GM12878 (cell line): Measurements from ENCODE around the gene REPIN1. TPM values are rescaled to one million over a fixed set of nuclear protein-coding genes. Genes with fewer than 3 reads are reported as not detected.

Experiments used
- ATAC-seq: fragments of 200-7000 bp; cut with Tn5 transposase; 3 replicates; pipeline ENCODE4 v1.9.1; 2020; ENCODE audit warnings: mild to moderate bottlenecking, moderate library complexity
- Bru-seq: library from RNA; stranded (reverse); fragments of 400-500 nt; gene quantifications from one replicate; lab custom pipeline; 2021; lab: Mats Ljungman, UMichigan
- BruChase-seq, 2 experiments: library from RNA; stranded (reverse); fragments of 400-500 nt; gene quantifications; one replicate each; lab custom pipeline; 2021; lab: Mats Ljungman, UMichigan
- BruUV-seq: library from RNA; stranded (reverse); fragments of 400-500 nt; replicated peaks from 2 replicates; lab custom pipeline; 2021; lab: Mats Ljungman, UMichigan
- CTCF ChIA-PET: fragments of 300-600 bp; sonication (Branson Sonifier 250); formaldehyde crosslinking; extraction: SDS; loops from one replicate; lab custom pipeline; 2021; ENCODE audit warnings: inconsistent platforms; lab: Yijun Ruan, JAX
- POLR2A ChIA-PET: fragments of 350-600 bp; formaldehyde crosslinking; extraction: SDS; loops from one replicate; lab custom pipeline; 2021; ENCODE audit warnings: inconsistent platforms; lab: Charles Lee
- RAD21 ChIA-PET: fragments of 300-600 bp; sonication (Branson Sonifier 250); formaldehyde crosslinking; loops from one replicate; lab custom pipeline; 2023; ENCODE audit warnings: antibody characterized with exemption; ENCODE audit not compliant: unreplicated experiment; lab: Charles Lee
- SMC1A ChIA-PET: fragments of 300-600 bp; sonication (Branson Sonifier 250); formaldehyde crosslinking; loops from one replicate; lab custom pipeline; 2023; ENCODE audit not compliant: unreplicated experiment, uncharacterized antibody; lab: Charles Lee
- DNase-seq: peaks from one replicate; pipeline ENCODE4 v3.0.0-alpha.2; 2011; ENCODE audit warnings: low read depth, low spot score
- FAIRE-seq: peaks from 3 replicates; lab custom pipeline; 2011; peaks lifted over from hg19 to GRCh38; lab: Jason Lieb, UNC
- H2AFZ ChIP-seq: 2 replicates; pipeline ENCODE4 v1.6.0; 2011; ENCODE audit warnings: low read depth, low read length, control low read depth; ENCODE audit not compliant: control insufficient read depth
- H3K27ac ChIP-seq: 2 replicates; pipeline ENCODE4 v1.5.1; 2011; ENCODE audit warnings: control low read depth; ENCODE audit not compliant: control insufficient read depth, insufficient read depth
- H3K27me3 ChIP-seq, 2 experiments: replicated peaks in 1 of 2; 2 replicates each; pipeline versions ENCODE4 v1.6.0 to v1.6.1; 2011; ENCODE audit warnings: low read length in 1 of 2; ENCODE audit not compliant: control insufficient read depth in 2 of 2, insufficient read depth in 2 of 2
- H3K36me3 ChIP-seq, 2 experiments: 2 replicates each; pipeline ENCODE4 v1.5.1; 2011; ENCODE audit warnings: low read length in 1 of 2; ENCODE audit not compliant: control insufficient read depth in 2 of 2, insufficient read depth in 2 of 2
- H3K4me1 ChIP-seq: 2 replicates; pipeline ENCODE4 v1.6.1; 2011; ENCODE audit warnings: mild to moderate bottlenecking, low read length, moderate library complexity, mixed read lengths; ENCODE audit not compliant: control insufficient read depth, insufficient read depth
- H3K4me2 ChIP-seq: 2 replicates; pipeline ENCODE4 v1.6.0; 2011; ENCODE audit warnings: control low read depth; ENCODE audit not compliant: control insufficient read depth, insufficient read depth
- H3K4me3 ChIP-seq: fragments of 200-600 bp; sonication (generic); 2 replicates; pipeline ENCODE4 v1.5.1; 2016
- H3K79me2 ChIP-seq: 2 replicates; pipeline ENCODE4 v1.6.0; 2011; ENCODE audit warnings: low read length; ENCODE audit not compliant: control insufficient read depth, insufficient read depth
- H3K9ac ChIP-seq: 2 replicates; pipeline ENCODE4 v1.8.0; 2011; ENCODE audit warnings: low read length, control low read depth, mixed read lengths; ENCODE audit not compliant: control insufficient read depth, insufficient read depth
- H3K9me3 ChIP-seq: replicated peaks from 3 replicates; pipeline ENCODE4 v1.5.1; 2011; ENCODE audit warnings: mild to moderate bottlenecking, low read length; ENCODE audit not compliant: control insufficient read depth, insufficient read depth
- H4K20me1 ChIP-seq: 2 replicates; pipeline ENCODE4 v1.6.0; 2011; ENCODE audit not compliant: control insufficient read depth, insufficient read depth
- CREM ChIP-seq: IDR thresholded peaks from 2 replicates; pipeline ENCODE4 v1.6.1; 2014; ENCODE audit warnings: antibody characterized with exemption, low read depth
- IKZF2 ChIP-seq, 2 experiments: fragments of 450-650 bp; IDR thresholded peaks; 2 replicates each; pipeline ENCODE4 v1.6.1; 2017; ENCODE audit warnings: mild to moderate bottlenecking in 2 of 2, moderate library complexity in 2 of 2
- RAD51 ChIP-seq: fragments of 450-650 bp; IDR thresholded peaks from 2 replicates; pipeline ENCODE4 v1.6.1; 2016; ENCODE audit warnings: moderate library complexity, mild to moderate bottlenecking, inconsistent platforms
- RCOR1 ChIP-seq: conservative IDR thresholded peaks from 2 replicates; pipeline ENCODE4 v1.6.1; 2012; ENCODE audit warnings: low read depth, low read length, improper control_type of control experiment
- SMARCA5 ChIP-seq: fragments of 450-650 bp; IDR thresholded peaks from 2 replicates; pipeline ENCODE4 v1.6.1; 2017; ENCODE audit warnings: mild to moderate bottlenecking
- WRNIP1 ChIP-seq: IDR thresholded peaks from 2 replicates; pipeline ENCODE4 v1.6.1; 2011; ENCODE audit warnings: low read depth, low read length, improper control_type of control experiment, borderline replicate concordance
- WGBS: methylation state at CpG from one replicate; pipeline ENCODE4 v1.1.6; 2016; ENCODE audit warnings: low lambda C conversion rate; ENCODE audit not compliant: insufficient replicate concordance, insufficient coverage; ENCODE audit errors: missing lambda C conversion rate; 5-methylcytosine and 5-hydroxymethylcytosine counted together
- in situ Hi-C: fragments of 300-500 bp; cut with MboI; formaldehyde crosslinking; loops from 9 replicates; pipeline ENCODE4 v1.14.3; 2018; ENCODE audit warnings: mixed read lengths
- intact Hi-C: fragments of 100-400 bp; cut with micrococcal nuclease; formaldehyde crosslinking; loops from one replicate; pipeline ENCODE4 v1.14.2; 2022; ENCODE audit not compliant: unreplicated experiment
- long read RNA-seq, 2 experiments: library from polyadenylated mRNA; unstranded; transcript quantifications; one replicate each; pipeline ENCODE4 v2.0.0, GENCODE V29; 2019 to 2020
- polyA minus RNA-seq, 3 experiments: library from RNA; depleted of rRNA, polyadenylated mRNA; stranded (reverse); fragments of >200 nt; gene quantifications; 2 replicates each; pipeline ENCODE4 v1.2.3, GENCODE V29; 2011
- polyA plus RNA-seq, 11 experiments: library from polyadenylated mRNA; depleted of rRNA in 4 of 11; unstranded in 6 of 11; stranded (reverse) in 5 of 11; fragments of >200 nt; fragmentation: Nextera tagmentation in 4 of 11; fragmentation: Illumina TruSeq in 1 of 11; extraction: Ambion mirVana in 4 of 11; extraction: Trizol in 1 of 11; gene quantifications; 1 replicate in 1 of 11; 2 replicates in 10 of 11; pipeline versions ENCODE4 v1.2.1 to v1.2.3, GENCODE V29; 2011 to 2016; ENCODE audit warnings: inconsistent platforms in 2 of 11, missing spikeins in 2 of 11, low read depth in 1 of 11
- total RNA-seq, 4 experiments: library from RNA; depleted of rRNA in 3 of 4; stranded (reverse); fragments of >200 nt in 3 of 4; fragmentation: Illumina TruSeq in 1 of 4; extraction: Trizol in 1 of 4; gene quantifications; 2 replicates each; pipeline versions ENCODE4 v1.2.1 to v1.2.3, GENCODE V29; 2013 to 2021
- TF ChIP-seq, protein P1 (sequence below): fragments of 450-650 bp; IDR thresholded peaks from 2 replicates; pipeline ENCODE4 v1.6.1; 2017; ENCODE audit warnings: mild to moderate bottlenecking, low read depth, inconsistent platforms; ENCODE audit not compliant: poor library complexity, severe bottlenecking
- TF ChIP-seq, protein P2 (sequence below): fragments of 450-650 bp; IDR thresholded peaks from 2 replicates; pipeline ENCODE4 v1.6.1; 2016; ENCODE audit warnings: mild to moderate bottlenecking
- TF ChIP-seq, protein P3 (sequence below): IDR thresholded peaks from 2 replicates; pipeline ENCODE4 v1.6.1; 2012; ENCODE audit warnings: low read depth, low read length, improper control_type of control experiment
- TF ChIP-seq, protein P4 (sequence below): fragments of 450-650 bp; IDR thresholded peaks from 2 replicates; pipeline ENCODE4 v1.6.1; 2014; ENCODE audit warnings: mild to moderate bottlenecking

Gene REPIN1
- total RNA-seq (2013; cell fraction: nucleolus; rRNA removed): 152 and 192 TPM in 2 replicates
- total RNA-seq (2014; rRNA removed) (111 and 122 TPM in 2 replicates), total RNA-seq (2014; rRNA removed; fragmentation: Illumina TruSeq; extraction: Trizol) (32.1 and 38.7 TPM in 2 replicates), total RNA-seq (2021) (161 and 172 TPM in 2 replicates), polyA plus RNA-seq (2011; rRNA removed) (56.3 and 88.0 TPM in 2 replicates), polyA plus RNA-seq (2014; fragmentation: Illumina TruSeq; extraction: Trizol) (22.3 and 47.3 TPM in 2 replicates), polyA plus RNA-seq (2014; fragmentation: Nextera tagmentation; extraction: Ambion mirVana) (10 to 100 TPM in 1 of 2 experiments, 1 to 10 TPM in 1; 5.1 to 12.6 TPM), polyA plus RNA-seq (2014; rRNA removed) (139 and 159 TPM in 2 replicates), polyA plus RNA-seq (2016; fragmentation: Nextera tagmentation; extraction: Ambion mirVana) (10 to 100 TPM; 66.4 to 87.4 TPM), polyA minus RNA-seq (2011; rRNA and poly(A)+ RNA removed) (40.9 and 86.3 TPM in 2 replicates), Bru-seq, nascent RNA (percentile 94 among the genes with signal in this experiment), BruChase-seq, experiment 1, labeled RNA remaining after a 6-hour chase (percentile 98 among the genes with signal in this experiment), BruChase-seq, experiment 2, labeled RNA remaining after a 2-hour chase (percentile 98 among the genes with signal in this experiment)
- polyA plus RNA-seq (2011; ENCODE audit: low read depth): 43.7 TPM
- 135 and 158 TPM in 2 replicates for polyA plus RNA-seq (2011; cell fraction: cytosol; rRNA removed)
- 309 and 343 TPM in 2 replicates for polyA plus RNA-seq (2011; cell fraction: nucleus; rRNA removed)
- 96.5 and 107 TPM in 2 replicates for polyA plus RNA-seq (2012)
- 35.8 and 41.2 TPM in 2 replicates for polyA minus RNA-seq (2011; cell fraction: cytosol; rRNA and poly(A)+ RNA removed)
- polyA minus RNA-seq (2011; cell fraction: nucleus; rRNA and poly(A)+ RNA removed): 59.8 and 89.9 TPM in 2 replicates
- long read RNA-seq, experiment 1, transcript REPIN1-202 (1 exons, 2,876 nt): major isoform, 5 of 7 reads
- long read RNA-seq, experiment 1, partial matches to known transcripts: 0 of 7 reads
- long read RNA-seq, experiment 1, other reads (novel, unspliced or antisense): 1 of 7 reads
- long read RNA-seq, experiment 2, transcript REPIN1-202 (1 exons, 2,876 nt): major isoform, 5 of 5 reads
- long read RNA-seq, experiment 2, partial matches to known transcripts: 0 of 5 reads
- long read RNA-seq, experiment 2, other reads (novel, unspliced or antisense): 0 of 5 reads

DNA sequence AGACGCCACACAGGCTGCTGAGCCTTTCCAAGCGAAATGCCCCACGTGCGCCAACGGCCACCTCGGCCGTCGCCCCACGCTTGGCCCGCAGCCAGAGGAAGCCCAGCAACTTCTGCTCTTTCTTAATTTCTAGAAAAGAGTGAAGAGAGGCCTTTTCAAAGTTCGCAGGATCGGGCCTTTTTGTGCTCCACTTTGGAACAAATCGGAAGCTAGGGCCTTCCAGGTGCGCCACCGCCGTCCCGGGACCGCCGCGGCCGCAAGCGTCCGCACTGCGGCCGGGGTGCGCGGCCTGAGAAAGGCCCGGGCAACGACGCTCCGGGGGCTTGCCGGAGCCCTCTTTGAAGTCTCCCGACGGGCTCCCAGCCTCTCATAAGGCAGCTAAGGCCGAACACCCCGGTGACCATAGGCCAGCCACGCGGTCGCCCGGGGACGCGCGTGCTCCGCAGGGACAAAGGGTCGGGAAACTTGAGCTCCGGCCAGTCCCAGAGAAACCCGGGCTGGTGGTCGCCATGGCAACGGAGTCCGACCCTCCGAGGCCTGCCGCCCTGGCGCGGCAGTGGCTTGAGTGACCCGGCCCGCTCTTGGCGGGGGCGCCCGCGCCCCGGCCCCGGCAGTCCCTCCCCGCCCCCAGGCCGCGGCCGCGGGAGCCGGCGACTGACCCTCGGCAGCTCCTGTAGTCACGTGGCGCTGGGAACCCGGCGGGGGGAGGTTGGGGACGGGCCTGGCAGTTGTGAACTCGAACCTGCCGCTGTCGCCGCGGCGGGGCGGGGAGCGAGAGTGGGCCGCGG, at the start of gene REPIN1:
Gene REPIN1 (plus strand): TSS at position 727 of the 788 bp plus-strand sequence. CDS start 890 bp downstream, outside the sequence.
- Histone ChIP-seq H2AFZ (peak within 1 kb of the TSS; percentile 69), H3K36me3 (peaks cover 13 to 14% of the 10 kb centered on the region in 2 experiments), H3K4me3 (peak within 1 kb of the TSS; percentile 96), H3K9me3 (no peaks in the 10 kb centered on the region), H3K79me2 (peaks cover 55% of the 10 kb centered on the region), H3K27me3 (no peaks in the 10 kb centered on the region), H3K27ac (peak within 1 kb of the TSS; percentile 97), H3K9ac (peak within 1 kb of the TSS; percentile 99), H3K4me1 (peaks cover 30% of the 10 kb centered on the region), H3K4me2 (peak within 1 kb of the TSS; percentile 99), H4K20me1 (no peaks in the 10 kb centered on the region; the same call in 1 of the 2 replicates)
- ChIA-PET RAD21 (interaction anchor here (0.9 to 5.3 kb wide), 8 partner anchors 10 to 418 kb away, joined by 3 to 45 read pairs (median 14); a partner anchor contains a TSS), SMC1A (interaction anchor here (0.5 to 5.6 kb wide), 4 partner anchors 10 to 118 kb away, joined by 3 to 41 read pairs (median 4); a partner anchor contains a TSS), CTCF (interaction anchor here (0.6 to 7.7 kb wide), 8 partner anchors 9 to 66 kb away, joined by 3 to 70 read pairs (median 4); a partner anchor contains a TSS), POLR2A (interaction anchor here (0.6 to 4.9 kb wide), 7 partner anchors 9 to 65 kb away, joined by 3 to 46 read pairs (median 19); a partner anchor contains a TSS)
- in situ Hi-C loops: no loop called here
- DNase-seq: no peak
- peak; percentile 57 for ATAC-seq
- intact Hi-C loops: loop anchor here (1.0 to 2.0 kb wide), 2 partner anchors 11 to 45 kb away; partner anchors contain the start of genes ACTR3C, LRRC61 and ZNF775
- no peak for FAIRE-seq
- WGBS: under 1% methylated on average over 56 of the region's 85 CpGs
- TSS peak; percentile 75 for BruUV-seq
- TF ChIP-seq WRNIP1 (no peak), RCOR1 (no peak), SMARCA5 (0 out of 2 replicates have a peak, but pooled peaks have one; percentile 29), RAD51 (peak; percentile 59), IKZF2 (IDR thresholded peaks at IDR 0.05) (peak in 1 of 2 experiments; percentile 89; a peak in 1 of 4 replicates), CREM (peak; percentile 41; the same call in 1 of the 2 replicates)
- TF ChIP-seq, protein P1, sequence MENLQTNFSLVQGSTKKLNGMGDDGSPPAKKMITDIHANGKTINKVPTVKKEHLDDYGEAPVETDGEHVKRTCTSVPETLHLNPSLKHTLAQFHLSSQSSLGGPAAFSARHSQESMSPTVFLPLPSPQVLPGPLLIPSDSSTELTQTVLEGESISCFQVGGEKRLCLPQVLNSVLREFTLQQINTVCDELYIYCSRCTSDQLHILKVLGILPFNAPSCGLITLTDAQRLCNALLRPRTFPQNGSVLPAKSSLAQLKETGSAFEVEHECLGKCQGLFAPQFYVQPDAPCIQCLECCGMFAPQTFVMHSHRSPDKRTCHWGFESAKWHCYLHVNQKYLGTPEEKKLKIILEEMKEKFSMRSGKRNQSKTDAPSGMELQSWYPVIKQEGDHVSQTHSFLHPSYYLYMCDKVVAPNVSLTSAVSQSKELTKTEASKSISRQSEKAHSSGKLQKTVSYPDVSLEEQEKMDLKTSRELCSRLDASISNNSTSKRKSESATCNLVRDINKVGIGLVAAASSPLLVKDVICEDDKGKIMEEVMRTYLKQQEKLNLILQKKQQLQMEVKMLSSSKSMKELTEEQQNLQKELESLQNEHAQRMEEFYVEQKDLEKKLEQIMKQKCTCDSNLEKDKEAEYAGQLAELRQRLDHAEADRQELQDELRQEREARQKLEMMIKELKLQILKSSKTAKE: no peak
- TF ChIP-seq, protein P2, sequence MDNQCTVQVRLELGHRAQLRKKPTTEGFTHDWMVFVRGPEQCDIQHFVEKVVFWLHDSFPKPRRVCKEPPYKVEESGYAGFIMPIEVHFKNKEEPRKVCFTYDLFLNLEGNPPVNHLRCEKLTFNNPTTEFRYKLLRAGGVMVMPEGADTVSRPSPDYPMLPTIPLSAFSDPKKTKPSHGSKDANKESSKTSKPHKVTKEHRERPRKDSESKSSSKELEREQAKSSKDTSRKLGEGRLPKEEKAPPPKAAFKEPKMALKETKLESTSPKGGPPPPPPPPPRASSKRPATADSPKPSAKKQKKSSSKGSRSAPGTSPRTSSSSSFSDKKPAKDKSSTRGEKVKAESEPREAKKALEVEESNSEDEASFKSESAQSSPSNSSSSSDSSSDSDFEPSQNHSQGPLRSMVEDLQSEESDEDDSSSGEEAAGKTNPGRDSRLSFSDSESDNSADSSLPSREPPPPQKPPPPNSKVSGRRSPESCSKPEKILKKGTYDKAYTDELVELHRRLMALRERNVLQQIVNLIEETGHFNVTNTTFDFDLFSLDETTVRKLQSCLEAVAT: no peak; the same call in 1 of the 2 replicates
- TF ChIP-seq, protein P3, sequence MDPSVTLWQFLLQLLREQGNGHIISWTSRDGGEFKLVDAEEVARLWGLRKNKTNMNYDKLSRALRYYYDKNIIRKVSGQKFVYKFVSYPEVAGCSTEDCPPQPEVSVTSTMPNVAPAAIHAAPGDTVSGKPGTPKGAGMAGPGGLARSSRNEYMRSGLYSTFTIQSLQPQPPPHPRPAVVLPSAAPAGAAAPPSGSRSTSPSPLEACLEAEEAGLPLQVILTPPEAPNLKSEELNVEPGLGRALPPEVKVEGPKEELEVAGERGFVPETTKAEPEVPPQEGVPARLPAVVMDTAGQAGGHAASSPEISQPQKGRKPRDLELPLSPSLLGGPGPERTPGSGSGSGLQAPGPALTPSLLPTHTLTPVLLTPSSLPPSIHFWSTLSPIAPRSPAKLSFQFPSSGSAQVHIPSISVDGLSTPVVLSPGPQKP: 0 out of 2 replicates have a peak, but pooled peaks have one; percentile 41
- TF ChIP-seq, protein P4, sequence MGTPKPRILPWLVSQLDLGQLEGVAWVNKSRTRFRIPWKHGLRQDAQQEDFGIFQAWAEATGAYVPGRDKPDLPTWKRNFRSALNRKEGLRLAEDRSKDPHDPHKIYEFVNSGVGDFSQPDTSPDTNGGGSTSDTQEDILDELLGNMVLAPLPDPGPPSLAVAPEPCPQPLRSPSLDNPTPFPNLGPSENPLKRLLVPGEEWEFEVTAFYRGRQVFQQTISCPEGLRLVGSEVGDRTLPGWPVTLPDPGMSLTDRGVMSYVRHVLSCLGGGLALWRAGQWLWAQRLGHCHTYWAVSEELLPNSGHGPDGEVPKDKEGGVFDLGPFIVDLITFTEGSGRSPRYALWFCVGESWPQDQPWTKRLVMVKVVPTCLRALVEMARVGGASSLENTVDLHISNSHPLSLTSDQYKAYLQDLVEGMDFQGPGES: no peak
